ENCODE measurements around the gene PRR5L.

Gene PRR5L

DNA sequence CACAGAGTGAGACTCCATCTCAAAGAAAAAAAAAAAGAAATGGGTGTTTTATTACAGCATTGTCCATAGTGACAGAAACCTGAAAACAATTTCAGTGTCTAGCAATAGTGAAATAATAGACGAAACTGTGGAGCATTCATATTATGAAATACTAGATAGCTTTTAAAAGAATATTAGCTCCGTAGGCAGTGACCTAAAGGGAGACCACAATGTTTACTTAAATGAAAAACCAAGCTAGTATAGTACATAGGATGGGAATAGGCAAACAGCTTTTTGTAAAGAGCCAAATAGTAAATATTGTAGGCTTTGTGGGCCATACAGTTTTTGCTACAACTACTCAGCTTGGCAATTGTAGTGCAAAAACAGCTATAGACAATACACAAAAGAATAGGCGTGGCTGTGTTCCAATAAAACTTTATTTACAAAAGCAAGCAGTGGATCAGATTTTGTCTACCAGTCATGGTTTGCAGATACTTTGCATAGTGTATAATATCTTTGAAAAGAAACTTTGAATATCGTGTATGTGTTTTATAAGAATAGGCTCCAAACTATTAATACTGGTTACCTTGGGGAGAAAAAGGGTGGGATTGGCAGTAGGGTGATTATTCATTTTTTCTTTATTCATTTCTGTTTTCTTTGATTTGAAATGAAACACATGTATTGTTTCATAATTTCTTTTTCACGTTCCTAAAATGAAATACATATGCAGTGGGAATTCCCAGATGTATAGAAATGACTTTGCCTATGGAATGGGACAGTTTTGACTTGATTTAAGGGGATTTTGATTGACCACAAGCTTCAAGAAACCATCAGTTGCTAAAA is 50.7 kb downstream of the PRR5L start:
- H4K20me1 ChIP-seq (ENCODE audit: low read depth, low read length): no peaks in the 10 kb centered on the region
- H3K27me3 ChIP-seq (ENCODE audit: low read length): no peaks in the 10 kb centered on the region
- no peaks in the 10 kb centered on the region for H3K36me3 ChIP-seq (ENCODE audit: low read length)
- no peak overlapping the region for H3K27ac ChIP-seq (ENCODE audit: low read depth, low read length)
- H2AFZ ChIP-seq (ENCODE audit: low read depth, low read length, severe bottlenecking): no peak overlapping the region
- no peaks in the 10 kb centered on the region for H3K9me3 ChIP-seq (ENCODE audit: insufficient read depth, low read length)
- no peak overlapping the region for H3K4me2 ChIP-seq (ENCODE audit: low read depth, low read length, poor library complexity, severe bottlenecking)
- H3F3A ChIP-seq (ENCODE audit: insufficient read depth): no peaks in the 10 kb centered on the region
- H3K79me2 ChIP-seq (ENCODE audit: insufficient read depth, low read length): no peaks in the 10 kb centered on the region
- TF ChIP-seq, protein P1, sequence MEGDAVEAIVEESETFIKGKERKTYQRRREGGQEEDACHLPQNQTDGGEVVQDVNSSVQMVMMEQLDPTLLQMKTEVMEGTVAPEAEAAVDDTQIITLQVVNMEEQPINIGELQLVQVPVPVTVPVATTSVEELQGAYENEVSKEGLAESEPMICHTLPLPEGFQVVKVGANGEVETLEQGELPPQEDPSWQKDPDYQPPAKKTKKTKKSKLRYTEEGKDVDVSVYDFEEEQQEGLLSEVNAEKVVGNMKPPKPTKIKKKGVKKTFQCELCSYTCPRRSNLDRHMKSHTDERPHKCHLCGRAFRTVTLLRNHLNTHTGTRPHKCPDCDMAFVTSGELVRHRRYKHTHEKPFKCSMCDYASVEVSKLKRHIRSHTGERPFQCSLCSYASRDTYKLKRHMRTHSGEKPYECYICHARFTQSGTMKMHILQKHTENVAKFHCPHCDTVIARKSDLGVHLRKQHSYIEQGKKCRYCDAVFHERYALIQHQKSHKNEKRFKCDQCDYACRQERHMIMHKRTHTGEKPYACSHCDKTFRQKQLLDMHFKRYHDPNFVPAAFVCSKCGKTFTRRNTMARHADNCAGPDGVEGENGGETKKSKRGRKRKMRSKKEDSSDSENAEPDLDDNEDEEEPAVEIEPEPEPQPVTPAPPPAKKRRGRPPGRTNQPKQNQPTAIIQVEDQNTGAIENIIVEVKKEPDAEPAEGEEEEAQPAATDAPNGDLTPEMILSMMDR (IDR thresholded peaks at IDR 0.05; ENCODE audit: insufficient read depth, low read length, poor library complexity, severe bottlenecking): no peak
- no peak for TF ChIP-seq EZH2phosphoT487 (conservative IDR thresholded peaks at IDR 0.05; ENCODE audit: low read length)
- H3K9ac ChIP-seq (ENCODE audit: low read length): no peak overlapping the region
- H3K4me3 ChIP-seq (ENCODE audit: insufficient read depth, low read length, poor library complexity, severe bottlenecking): no peak overlapping the region
- H3K9me2 ChIP-seq (replicated peaks; ENCODE audit: insufficient read depth, low read length): no peaks in the 10 kb centered on the region

DNA sequence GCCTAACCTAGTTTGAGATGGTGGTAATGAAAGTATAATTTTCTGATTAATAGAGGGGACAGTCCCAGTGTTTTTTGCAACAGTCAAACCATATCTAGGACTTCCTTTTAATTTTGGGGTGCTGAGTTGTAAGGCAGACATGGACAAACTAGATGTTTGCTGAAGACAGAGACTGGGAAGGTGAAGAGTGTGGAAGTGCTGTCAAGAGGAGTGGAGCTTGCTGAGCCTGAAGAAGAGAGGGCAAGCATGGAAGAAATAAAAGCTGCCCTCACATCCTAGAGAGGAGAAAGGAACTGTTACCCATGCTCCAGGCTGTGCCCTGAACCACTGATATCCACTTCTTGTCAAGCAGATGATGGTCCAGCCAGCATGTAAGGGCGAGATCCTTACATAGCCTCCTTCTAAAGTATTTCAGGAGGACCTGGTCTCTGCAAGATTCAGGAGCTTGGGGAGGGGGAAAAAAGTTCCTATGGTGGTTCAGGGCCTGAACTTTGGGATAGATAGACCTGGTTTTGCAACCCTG is 51.4 kb downstream of the PRR5L start:
- Histone ChIP-seq H4K20me1 (ENCODE audit: low read depth, low read length) (no peaks in the 10 kb centered on the region), H2AFZ (ENCODE audit: low read depth, low read length, severe bottlenecking) (no peak overlapping the region), H3K27ac (ENCODE audit: low read depth, low read length) (no peak overlapping the region), H3K9me3 (ENCODE audit: insufficient read depth, low read length) (no peaks in the 10 kb centered on the region), H3K4me3 (ENCODE audit: insufficient read depth, low read length, poor library complexity, severe bottlenecking) (no peak overlapping the region), H3K36me3 (ENCODE audit: low read length) (no peaks in the 10 kb centered on the region), H3K9ac (ENCODE audit: low read length) (no peak overlapping the region), H3K4me2 (ENCODE audit: low read depth, low read length, poor library complexity, severe bottlenecking) (no peak overlapping the region), H3K9me2 (replicated peaks; ENCODE audit: insufficient read depth, low read length) (no peaks in the 10 kb centered on the region), H3K79me2 (ENCODE audit: insufficient read depth, low read length) (no peaks in the 10 kb centered on the region), H3F3A (ENCODE audit: insufficient read depth) (no peaks in the 10 kb centered on the region), H3K27me3 (ENCODE audit: low read length) (no peaks in the 10 kb centered on the region)
- no peak for TF ChIP-seq EZH2phosphoT487 (conservative IDR thresholded peaks at IDR 0.05; ENCODE audit: low read length)
- TF ChIP-seq, protein P1 (IDR thresholded peaks at IDR 0.05; ENCODE audit: insufficient read depth, low read length, poor library complexity, severe bottlenecking): no peak

DNA sequence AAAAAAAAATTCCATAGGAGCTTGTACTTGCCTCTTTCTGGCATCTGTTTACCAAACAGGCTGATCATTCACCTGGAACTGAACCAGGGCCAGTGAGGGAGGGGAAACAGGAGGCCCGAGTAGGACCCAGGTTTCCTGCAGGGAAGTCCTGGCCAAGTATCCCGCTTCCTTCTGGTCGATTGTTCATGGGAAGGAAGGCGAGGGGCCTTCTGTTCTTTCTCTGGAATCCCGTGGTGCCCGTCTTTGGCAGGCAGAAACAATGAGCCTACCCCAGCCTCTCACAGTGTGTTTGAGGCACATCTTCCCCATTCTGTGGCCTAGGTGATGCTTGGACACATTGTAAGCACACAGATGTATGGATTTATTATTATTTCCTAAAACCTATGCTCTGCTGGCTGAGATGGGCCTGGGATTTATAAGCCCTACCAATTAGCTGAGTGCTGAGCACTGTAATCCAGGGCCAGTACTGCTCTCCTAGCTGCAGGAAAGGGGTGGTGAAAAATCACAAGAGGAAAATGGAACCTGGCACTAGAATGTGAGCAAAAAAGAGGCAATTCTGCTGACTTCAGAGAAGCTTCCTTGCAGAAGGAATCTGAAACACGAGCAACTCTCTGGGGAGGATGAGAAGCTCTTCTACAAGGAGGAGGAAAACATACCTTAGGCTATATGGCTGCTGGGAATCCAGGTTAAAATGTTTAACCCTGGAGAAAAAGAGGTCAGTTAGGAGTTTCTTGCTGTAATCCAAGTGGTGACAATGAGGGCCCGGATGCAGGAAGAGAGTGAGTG is 53.5 kb downstream of the PRR5L start:
- Histone ChIP-seq H3F3A (ENCODE audit: insufficient read depth) (no peaks in the 10 kb centered on the region), H3K9me3 (ENCODE audit: insufficient read depth, low read length) (no peaks in the 10 kb centered on the region), H3K4me3 (ENCODE audit: insufficient read depth, low read length, poor library complexity, severe bottlenecking) (no peak overlapping the region), H3K36me3 (ENCODE audit: low read length) (no peaks in the 10 kb centered on the region), H3K27me3 (ENCODE audit: low read length) (no peaks in the 10 kb centered on the region), H2AFZ (ENCODE audit: low read depth, low read length, severe bottlenecking) (no peak overlapping the region), H3K4me2 (ENCODE audit: low read depth, low read length, poor library complexity, severe bottlenecking) (no peak overlapping the region), H4K20me1 (ENCODE audit: low read depth, low read length) (no peaks in the 10 kb centered on the region), H3K9me2 (replicated peaks; ENCODE audit: insufficient read depth, low read length) (no peaks in the 10 kb centered on the region), H3K9ac (ENCODE audit: low read length) (no peak overlapping the region), H3K79me2 (ENCODE audit: insufficient read depth, low read length) (no peaks in the 10 kb centered on the region), H3K27ac (ENCODE audit: low read depth, low read length) (no peak overlapping the region)
- no peak for TF ChIP-seq EZH2phosphoT487 (conservative IDR thresholded peaks at IDR 0.05; ENCODE audit: low read length)
- TF ChIP-seq, protein P1 (IDR thresholded peaks at IDR 0.05; ENCODE audit: insufficient read depth, low read length, poor library complexity, severe bottlenecking): no peak

All from SU-DHL-6 (cell line).